HepG2 (cell line): ENCODE results near the gene TALDO1. TPM values are rescaled to one million over a fixed set of nuclear protein-coding genes. Genes with fewer than 3 reads are reported as not detected.

ENCODE experiments used
- CEBPB ChIP-seq: IDR thresholded peaks from 2 replicates; pipeline ENCODE4 v1.6.1; 2011; ENCODE audit warnings: low read depth, low read length, improper control_type of control experiment, borderline replicate concordance
- FOXA1 ChIP-seq, 2 experiments: fragments of 450-650 bp in 1 of 2; sonication (generic) in 1 of 2; formaldehyde crosslinking in 1 of 2; IDR thresholded peaks; 2 replicates each; pipeline versions ENCODE4 v1.4.0 to v1.6.1; 2016 to 2020; ENCODE audit warnings: missing genetic modification reagents in 1 of 2
- PITX1 ChIP-seq: sonication (generic); formaldehyde crosslinking; IDR thresholded peaks from 2 replicates; pipeline ENCODE4 v1.5.1; 2020; ENCODE audit warnings: mild to moderate bottlenecking, missing genetic modification reagents
- SMARCC2 ChIP-seq: fragments of 450-650 bp; IDR thresholded peaks from 2 replicates; pipeline ENCODE4 v1.6.1; 2017; ENCODE audit warnings: antibody characterized with exemption, mild to moderate bottlenecking
- TGIF2 ChIP-seq: IDR thresholded peaks from 2 replicates; pipeline ENCODE4 v1.6.1; 2016; ENCODE audit warnings: control low read depth, missing compliant biosample characterization
- ZNF383 ChIP-seq: sonication (generic); formaldehyde crosslinking; IDR thresholded peaks from 2 replicates; pipeline ENCODE4 v1.4.0; 2020; ENCODE audit warnings: missing genetic modification reagents, mild to moderate bottlenecking, borderline replicate concordance
- ZNF782 ChIP-seq: sonication (generic); formaldehyde crosslinking; IDR thresholded peaks from 2 replicates; pipeline ENCODE4 v1.4.0; 2020; ENCODE audit warnings: missing genetic modification reagents, mild to moderate bottlenecking, borderline replicate concordance
- polyA plus RNA-seq, 8 experiments: library from polyadenylated mRNA; depleted of rRNA in 3 of 8; stranded (reverse) in 7 of 8; unstranded in 1 of 8; fragments of >200 nt; fragmentation: Illumina TruSeq in 4 of 8; extraction: Trizol in 4 of 8; gene quantifications; 2 replicates each; pipeline versions ENCODE4 v1.2.1 to v1.2.3, GENCODE V29; 2011 to 2016; ENCODE audit warnings: low read depth in 4 of 8, missing spikeins in 1 of 8, mixed read lengths in 1 of 8; ENCODE audit not compliant: insufficient read depth in 1 of 8
- total RNA-seq, 5 experiments: library from RNA; depleted of rRNA; stranded (reverse); fragments of >200 nt; fragmentation: Illumina TruSeq; extraction: Trizol; gene quantifications; 2 replicates each; pipeline ENCODE4 v1.2.3, GENCODE V29; 2016; ENCODE audit warnings: low read depth in 1 of 5
- TF ChIP-seq, protein P1 (sequence below), 2 experiments: sonication (generic) in 1 of 2; formaldehyde crosslinking in 1 of 2; IDR thresholded peaks; 2 replicates each; pipeline versions ENCODE4 v1.4.0 to v1.6.1; 2018 to 2020; ENCODE audit warnings: missing genetic modification reagents in 2 of 2, borderline replicate concordance in 1 of 2, low read depth in 1 of 2, mild to moderate bottlenecking in 1 of 2, missing biosample characterization in 1 of 2
- TF ChIP-seq, protein P2 (sequence below): sonication (generic); formaldehyde crosslinking; IDR thresholded peaks from 2 replicates; pipeline ENCODE4 v1.5.0; 2020; ENCODE audit warnings: mild to moderate bottlenecking, missing genetic modification reagents, borderline replicate concordance
- TF ChIP-seq, protein P3 (sequence below), 2 experiments: sonication (generic) in 1 of 2; formaldehyde crosslinking in 1 of 2; IDR thresholded peaks; 2 replicates each; pipeline versions ENCODE4 v1.6.1 to v1.9.0; 2014 to 2022; ENCODE audit warnings: antibody characterized with exemption in 1 of 2, borderline replicate concordance in 1 of 2, inconsistent platforms in 1 of 2, low read depth in 1 of 2, missing genetic modification reagents in 1 of 2

The TALDO1 gene
- total and polyA plus RNA-seq, 2 of the 13 experiments (the other 11 are each of a cell fraction or from before 2014, with no cell fraction given) = 107 to 240 TPM

DNA sequence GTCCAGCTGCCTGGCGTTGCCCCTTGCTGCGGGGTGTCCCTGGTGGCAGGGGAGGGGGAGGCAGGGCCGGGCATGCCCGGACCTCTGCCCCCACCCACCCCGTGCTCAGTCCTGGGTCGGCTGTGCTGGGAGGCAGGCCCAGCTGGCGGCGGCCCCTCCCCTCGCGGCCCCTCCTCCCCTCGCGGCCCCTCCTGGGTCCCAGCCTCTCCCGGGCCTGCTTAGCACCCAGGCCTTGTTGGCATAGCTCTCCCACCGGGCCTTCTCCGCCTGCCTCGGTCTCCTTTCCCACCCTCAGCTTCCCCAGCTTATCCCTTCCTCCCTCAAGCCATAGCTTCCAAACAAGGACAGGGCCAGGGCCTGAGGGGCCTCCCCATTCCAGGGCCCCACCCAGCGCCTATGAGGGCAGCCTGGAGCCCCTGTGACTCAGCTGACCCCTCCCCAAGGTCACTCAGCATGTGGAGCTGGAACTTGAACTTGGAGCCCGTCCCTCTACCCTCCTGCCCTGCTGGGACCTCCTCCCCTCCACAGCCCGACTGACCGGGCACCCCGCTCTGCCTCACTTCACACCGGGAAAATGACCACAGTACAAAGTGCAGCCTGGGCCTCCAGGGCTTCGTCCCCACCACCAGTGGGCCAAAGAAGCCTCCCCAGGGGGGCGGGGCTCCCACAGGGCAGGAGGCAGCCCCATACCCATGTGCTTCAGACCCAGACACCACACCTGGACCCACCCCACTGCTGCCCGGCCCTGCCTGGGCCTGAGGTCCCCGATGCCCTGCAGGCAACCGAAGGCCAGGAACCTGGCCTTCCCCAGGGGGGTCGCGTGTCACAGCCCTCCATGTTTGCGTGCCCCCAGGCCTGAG, 40.1 kb upstream of the TALDO1 start (continued):
- no peak; the same call in 1 of the 2 replicates for TF ChIP-seq ZNF782 (CRISPR knock-in tag)
- TF ChIP-seq FOXA1 (IDR thresholded peaks at IDR 0.05) = no peak
- TF ChIP-seq FOXA1 (CRISPR knock-in tag; IDR thresholded peaks at IDR 0.05) = peak; percentile 32
- TF ChIP-seq ZNF383 (CRISPR knock-in tag) = peak; percentile 30; the same call in 1 of the 2 replicates
- no peak for TF ChIP-seq CEBPB
- TF ChIP-seq, protein P1, sequence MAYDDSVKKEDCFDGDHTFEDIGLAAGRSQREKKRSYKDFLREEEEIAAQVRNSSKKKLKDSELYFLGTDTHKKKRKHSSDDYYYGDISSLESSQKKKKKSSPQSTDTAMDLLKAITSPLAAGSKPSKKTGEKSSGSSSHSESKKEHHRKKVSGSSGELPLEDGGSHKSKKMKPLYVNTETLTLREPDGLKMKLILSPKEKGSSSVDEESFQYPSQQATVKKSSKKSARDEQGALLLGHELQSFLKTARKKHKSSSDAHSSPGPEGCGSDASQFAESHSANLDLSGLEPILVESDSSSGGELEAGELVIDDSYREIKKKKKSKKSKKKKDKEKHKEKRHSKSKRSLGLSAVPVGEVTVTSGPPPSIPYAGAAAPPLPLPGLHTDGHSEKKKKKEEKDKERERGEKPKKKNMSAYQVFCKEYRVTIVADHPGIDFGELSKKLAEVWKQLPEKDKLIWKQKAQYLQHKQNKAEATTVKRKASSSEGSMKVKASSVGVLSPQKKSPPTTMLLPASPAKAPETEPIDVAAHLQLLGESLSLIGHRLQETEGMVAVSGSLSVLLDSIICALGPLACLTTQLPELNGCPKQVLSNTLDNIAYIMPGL (CRISPR knock-in tag; IDR thresholded peaks at IDR 0.05; ENCODE audit: borderline replicate concordance in 1 of 2, low read depth in 1 of 2) = peak; percentile 32 to 54; a peak in 3 of 4 replicates
- TF ChIP-seq, protein P2, sequence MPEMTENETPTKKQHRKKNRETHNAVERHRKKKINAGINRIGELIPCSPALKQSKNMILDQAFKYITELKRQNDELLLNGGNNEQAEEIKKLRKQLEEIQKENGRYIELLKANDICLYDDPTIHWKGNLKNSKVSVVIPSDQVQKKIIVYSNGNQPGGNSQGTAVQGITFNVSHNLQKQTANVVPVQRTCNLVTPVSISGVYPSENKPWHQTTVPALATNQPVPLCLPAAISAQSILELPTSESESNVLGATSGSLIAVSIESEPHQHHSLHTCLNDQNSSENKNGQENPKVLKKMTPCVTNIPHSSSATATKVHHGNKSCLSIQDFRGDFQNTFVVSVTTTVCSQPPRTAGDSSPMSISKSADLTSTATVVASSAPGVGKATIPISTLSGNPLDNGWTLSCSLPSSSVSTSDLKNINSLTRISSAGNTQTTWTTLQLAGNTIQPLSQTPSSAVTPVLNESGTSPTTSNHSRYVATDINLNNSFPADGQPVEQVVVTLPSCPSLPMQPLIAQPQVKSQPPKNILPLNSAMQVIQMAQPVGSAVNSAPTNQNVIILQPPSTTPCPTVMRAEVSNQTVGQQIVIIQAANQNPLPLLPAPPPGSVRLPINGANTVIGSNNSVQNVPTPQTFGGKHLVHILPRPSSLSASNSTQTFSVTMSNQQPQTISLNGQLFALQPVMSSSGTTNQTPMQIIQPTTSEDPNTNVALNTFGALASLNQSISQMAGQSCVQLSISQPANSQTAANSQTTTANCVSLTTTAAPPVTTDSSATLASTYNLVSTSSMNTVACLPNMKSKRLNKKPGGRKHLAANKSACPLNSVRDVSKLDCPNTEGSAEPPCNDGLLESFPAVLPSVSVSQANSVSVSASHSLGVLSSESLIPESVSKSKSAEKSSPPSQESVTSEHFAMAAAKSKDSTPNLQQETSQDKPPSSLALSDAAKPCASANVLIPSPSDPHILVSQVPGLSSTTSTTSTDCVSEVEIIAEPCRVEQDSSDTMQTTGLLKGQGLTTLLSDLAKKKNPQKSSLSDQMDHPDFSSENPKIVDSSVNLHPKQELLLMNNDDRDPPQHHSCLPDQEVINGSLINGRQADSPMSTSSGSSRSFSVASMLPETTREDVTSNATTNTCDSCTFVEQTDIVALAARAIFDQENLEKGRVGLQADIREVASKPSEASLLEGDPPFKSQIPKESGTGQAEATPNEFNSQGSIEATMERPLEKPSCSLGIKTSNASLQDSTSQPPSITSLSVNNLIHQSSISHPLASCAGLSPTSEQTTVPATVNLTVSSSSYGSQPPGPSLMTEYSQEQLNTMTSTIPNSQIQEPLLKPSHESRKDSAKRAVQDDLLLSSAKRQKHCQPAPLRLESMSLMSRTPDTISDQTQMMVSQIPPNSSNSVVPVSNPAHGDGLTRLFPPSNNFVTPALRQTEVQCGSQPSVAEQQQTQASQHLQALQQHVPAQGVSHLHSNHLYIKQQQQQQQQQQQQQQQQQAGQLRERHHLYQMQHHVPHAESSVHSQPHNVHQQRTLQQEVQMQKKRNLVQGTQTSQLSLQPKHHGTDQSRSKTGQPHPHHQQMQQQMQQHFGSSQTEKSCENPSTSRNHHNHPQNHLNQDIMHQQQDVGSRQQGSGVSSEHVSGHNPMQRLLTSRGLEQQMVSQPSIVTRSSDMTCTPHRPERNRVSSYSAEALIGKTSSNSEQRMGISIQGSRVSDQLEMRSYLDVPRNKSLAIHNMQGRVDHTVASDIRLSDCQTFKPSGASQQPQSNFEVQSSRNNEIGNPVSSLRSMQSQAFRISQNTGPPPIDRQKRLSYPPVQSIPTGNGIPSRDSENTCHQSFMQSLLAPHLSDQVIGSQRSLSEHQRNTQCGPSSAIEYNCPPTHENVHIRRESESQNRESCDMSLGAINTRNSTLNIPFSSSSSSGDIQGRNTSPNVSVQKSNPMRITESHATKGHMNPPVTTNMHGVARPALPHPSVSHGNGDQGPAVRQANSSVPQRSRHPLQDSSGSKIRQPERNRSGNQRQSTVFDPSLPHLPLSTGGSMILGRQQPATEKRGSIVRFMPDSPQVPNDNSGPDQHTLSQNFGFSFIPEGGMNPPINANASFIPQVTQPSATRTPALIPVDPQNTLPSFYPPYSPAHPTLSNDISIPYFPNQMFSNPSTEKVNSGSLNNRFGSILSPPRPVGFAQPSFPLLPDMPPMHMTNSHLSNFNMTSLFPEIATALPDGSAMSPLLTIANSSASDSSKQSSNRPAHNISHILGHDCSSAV = no peak
- peak; percentile 36; the same call in 1 of the 2 replicates for TF ChIP-seq TGIF2 (CRISPR knock-in tag)
- TF ChIP-seq, protein P3, sequence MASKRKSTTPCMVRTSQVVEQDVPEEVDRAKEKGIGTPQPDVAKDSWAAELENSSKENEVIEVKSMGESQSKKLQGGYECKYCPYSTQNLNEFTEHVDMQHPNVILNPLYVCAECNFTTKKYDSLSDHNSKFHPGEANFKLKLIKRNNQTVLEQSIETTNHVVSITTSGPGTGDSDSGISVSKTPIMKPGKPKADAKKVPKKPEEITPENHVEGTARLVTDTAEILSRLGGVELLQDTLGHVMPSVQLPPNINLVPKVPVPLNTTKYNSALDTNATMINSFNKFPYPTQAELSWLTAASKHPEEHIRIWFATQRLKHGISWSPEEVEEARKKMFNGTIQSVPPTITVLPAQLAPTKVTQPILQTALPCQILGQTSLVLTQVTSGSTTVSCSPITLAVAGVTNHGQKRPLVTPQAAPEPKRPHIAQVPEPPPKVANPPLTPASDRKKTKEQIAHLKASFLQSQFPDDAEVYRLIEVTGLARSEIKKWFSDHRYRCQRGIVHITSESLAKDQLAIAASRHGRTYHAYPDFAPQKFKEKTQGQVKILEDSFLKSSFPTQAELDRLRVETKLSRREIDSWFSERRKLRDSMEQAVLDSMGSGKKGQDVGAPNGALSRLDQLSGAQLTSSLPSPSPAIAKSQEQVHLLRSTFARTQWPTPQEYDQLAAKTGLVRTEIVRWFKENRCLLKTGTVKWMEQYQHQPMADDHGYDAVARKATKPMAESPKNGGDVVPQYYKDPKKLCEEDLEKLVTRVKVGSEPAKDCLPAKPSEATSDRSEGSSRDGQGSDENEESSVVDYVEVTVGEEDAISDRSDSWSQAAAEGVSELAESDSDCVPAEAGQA (IDR thresholded peaks at IDR 0.05; ENCODE audit: low read depth) = no peak
- TF ChIP-seq, protein P3 (CRISPR knock-in tag; IDR thresholded peaks at IDR 0.05; ENCODE audit: borderline replicate concordance) = no peak
- no peak for TF ChIP-seq SMARCC2
- TF ChIP-seq PITX1 (CRISPR knock-in tag) = peak; percentile 34; the same call in 1 of the 2 replicates
